Measurements from ENCODE around the gene TP53I11.
A peak's percentile ranks its signal among the peaks of the same experiment; 100 is the strongest.

TP53I11 gene

GRCh38 chr11:44939673-44940395 is 10.8 kb downstream of the TP53I11 start:
- TF ChIP-seq CTCF (IDR thresholded peaks at IDR 0.05; ENCODE audit: low read depth, low read length, missing control alignments), result peak; percentile 48

GRCh38 chr11:44938066-44938691 is 12.5 kb downstream of the TP53I11 start:
- DNase-seq (ENCODE audit: low read depth), result no peak
- TF ChIP-seq CTCF (IDR thresholded peaks at IDR 0.05; ENCODE audit: low read depth, low read length, missing control alignments), result no peak
- no peak overlapping the region for H3K4me3 ChIP-seq (ENCODE audit: low read depth, low read length)
- in situ Hi-C loops (cut with HindIII; ENCODE audit: low sequenced_read_pairs), result loop anchor here (10.0 to 25.0 kb wide), 2 partner anchors 157 to 399 kb away; no protein-coding TSS in a partner anchor

More at GRCh38 chr11:44939673-44940395, 10.8 kb downstream of the TP53I11 start:
- no peak for DNase-seq (ENCODE audit: low read depth)
- in situ Hi-C loops (cut with HindIII; ENCODE audit: low sequenced_read_pairs), result loop anchor here (10.0 to 25.0 kb wide), 2 partner anchors 155 to 397 kb away; no protein-coding TSS in a partner anchor
- H3K4me3 ChIP-seq (ENCODE audit: low read depth, low read length), result no peak overlapping the region

GRCh38 chr11:44936951-44937543 is 13.6 kb downstream of the TP53I11 start:
- DNase-seq (ENCODE audit: low read depth), result no peak
- in situ Hi-C loops (cut with HindIII; ENCODE audit: low sequenced_read_pairs), result loop anchor here (10.0 to 25.0 kb wide), 2 partner anchors 158 to 400 kb away; no protein-coding TSS in a partner anchor
- TF ChIP-seq CTCF (IDR thresholded peaks at IDR 0.05; ENCODE audit: low read depth, low read length, missing control alignments), result no peak
- no peak overlapping the region for H3K4me3 ChIP-seq (ENCODE audit: low read depth, low read length)

GRCh38 chr11:44936525-44936924 is 14.2 kb downstream of the TP53I11 start:
- in situ Hi-C loops (cut with HindIII; ENCODE audit: low sequenced_read_pairs), result loop anchor here (10.0 to 25.0 kb wide), 2 partner anchors 158 to 401 kb away; no protein-coding TSS in a partner anchor
- DNase-seq (ENCODE audit: low read depth), result peak; percentile 64

GRCh38 chr11:44934735-44935250 is 15.9 kb downstream of the TP53I11 start:
- no peak for DNase-seq (ENCODE audit: low read depth)
- TF ChIP-seq CTCF (IDR thresholded peaks at IDR 0.05; ENCODE audit: low read depth, low read length, missing control alignments), result no peak
- H3K4me3 ChIP-seq (ENCODE audit: low read depth, low read length), result no peak overlapping the region
- in situ Hi-C loops (cut with HindIII; ENCODE audit: low sequenced_read_pairs), result loop anchor here (10.0 to 25.0 kb wide), 2 partner anchors 160 to 403 kb away; no protein-coding TSS in a partner anchor

More at GRCh38 chr11:44936525-44936924, 14.2 kb downstream of the TP53I11 start:
- H3K4me3 ChIP-seq (ENCODE audit: low read depth, low read length), result no peak overlapping the region
- TF ChIP-seq CTCF (IDR thresholded peaks at IDR 0.05; ENCODE audit: low read depth, low read length, missing control alignments), result peak; percentile 89

GRCh38 chr11:44934110-44934509 is 16.6 kb downstream of the TP53I11 start:
- DNase-seq (ENCODE audit: low read depth), result no peak
- H3K4me3 ChIP-seq (ENCODE audit: low read depth, low read length), result no peak overlapping the region
- no peak for TF ChIP-seq CTCF (IDR thresholded peaks at IDR 0.05; ENCODE audit: low read depth, low read length, missing control alignments)
- in situ Hi-C loops (cut with HindIII; ENCODE audit: low sequenced_read_pairs), result loop anchor here (10.0 to 25.0 kb wide), 2 partner anchors 161 to 403 kb away; no protein-coding TSS in a partner anchor
